Measurements from ENCODE around the gene MT3.
"Not testable (repeated sequence)": the region's sequence is repeated elsewhere in the genome, so short reads cannot be mapped to it uniquely, and the experiment has no call there.

Gene MT3

GRCh38 chr16:56610017-56610608 lies 20.8 kb downstream of the MT3 start:
- no peak for DNase-seq

DNA sequence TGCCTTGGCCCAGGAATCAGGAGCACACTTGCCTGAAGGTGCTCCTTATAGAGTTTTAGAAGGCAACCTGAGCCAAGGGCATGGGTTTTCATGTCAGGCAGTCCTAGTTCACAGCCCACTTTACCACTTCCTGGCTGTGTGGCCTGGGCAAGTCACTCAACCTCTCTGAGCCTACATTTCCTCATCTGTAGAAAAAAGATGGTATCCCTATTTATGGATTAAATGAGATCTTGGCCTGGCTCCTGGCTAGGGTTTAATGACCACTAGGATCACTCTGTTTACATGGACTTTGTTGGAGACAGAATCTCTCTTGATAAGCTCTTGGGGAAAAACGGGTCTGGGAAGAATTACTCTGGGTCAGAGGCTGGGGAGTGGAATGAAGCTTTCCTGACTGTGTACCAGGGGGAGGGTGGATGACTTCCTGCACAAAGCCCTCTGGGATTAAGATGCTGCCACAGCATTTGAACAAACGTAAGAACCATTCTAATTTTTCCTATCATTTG lies 21.3 kb downstream of the MT3 start:
- DNase-seq, result no peak

GRCh38 chr16:56611281-56611833 lies 22.0 kb downstream of the MT3 start:
- DNase-seq, result peak; percentile 22

GRCh38 chr16:56613706-56614105 lies 24.4 kb downstream of the MT3 start:
- DNase-seq, result no peak

- no peak for DNase-seq
Observed at GRCh38 chr16:56614549-56614991, 25.2 kb downstream of the MT3 start.

DNA sequence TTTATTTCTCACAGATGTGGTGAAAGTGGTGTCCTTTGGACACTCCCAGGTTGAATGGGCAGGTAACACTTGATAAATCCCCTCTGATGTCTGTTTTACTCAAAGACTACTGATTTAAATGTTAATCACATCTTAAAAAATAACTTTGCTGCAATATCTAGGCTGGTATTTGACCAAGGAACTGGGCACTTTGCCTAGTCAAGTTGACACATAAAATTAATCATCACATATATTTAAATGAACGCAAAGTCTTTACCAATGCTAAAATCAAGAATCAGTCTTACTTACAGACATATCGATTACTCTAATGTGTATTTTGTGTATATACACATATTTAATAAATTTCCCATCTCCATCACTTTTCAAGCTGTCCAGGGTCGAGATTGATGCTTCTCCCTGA lies 26.0 kb downstream of the MT3 start:
- no peak for DNase-seq

GRCh38 chr16:56616608-56617211 lies 27.4 kb downstream of the MT3 start:
- DNase-seq, result peak; percentile 55

GRCh38 chr16:56617212-56618085 lies 28.1 kb downstream of the MT3 start:
- DNase-seq, result peak; percentile 93

DNA sequence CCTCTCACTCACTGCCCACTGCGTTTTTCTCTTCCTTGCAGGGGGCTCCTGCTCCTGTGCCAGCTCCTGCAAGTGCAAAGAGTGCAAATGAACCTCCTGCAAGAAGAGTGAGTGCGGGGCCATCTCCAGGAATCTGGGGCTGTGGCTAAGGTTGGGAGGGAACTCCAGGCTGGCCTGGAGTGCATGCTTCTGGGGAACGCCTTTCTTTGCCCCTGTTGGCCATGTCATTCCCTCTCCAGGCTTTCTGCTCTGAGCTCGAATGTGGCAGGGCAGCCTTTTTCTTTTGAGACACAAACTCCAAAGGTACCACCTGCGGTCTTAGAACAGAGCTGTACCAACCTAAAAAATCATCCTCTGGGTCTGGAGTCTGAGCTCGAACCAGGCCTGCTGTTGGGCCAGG lies 28.8 kb downstream of the MT3 start:
- DNase-seq, result no peak

DNA sequence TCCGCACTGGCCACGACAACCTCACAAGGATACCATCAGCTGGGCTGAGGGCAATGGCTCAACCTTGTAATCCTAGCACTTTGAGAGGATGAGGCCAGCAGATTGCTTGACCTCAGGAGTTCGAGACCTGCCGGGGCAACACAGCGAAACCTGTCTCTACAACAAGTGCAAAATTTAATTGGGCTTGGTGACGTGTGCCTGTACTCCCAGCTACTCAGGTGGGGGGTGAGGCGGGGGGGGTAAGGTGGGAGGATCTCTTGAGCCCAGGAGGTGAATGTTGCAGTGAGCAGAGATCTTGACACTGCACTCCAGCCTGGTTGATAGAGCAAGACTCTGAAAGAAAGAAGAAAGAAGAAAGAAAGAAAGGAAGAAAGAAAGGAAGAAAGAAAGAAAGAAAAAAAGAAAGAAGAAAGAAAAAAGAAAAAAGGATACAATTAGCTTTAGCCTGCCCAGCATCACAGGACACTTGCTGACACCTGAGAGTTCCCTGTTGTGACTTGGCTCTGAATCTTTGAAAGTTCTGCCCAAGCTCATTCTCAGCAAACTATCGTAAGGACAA lies 31.1 kb downstream of the MT3 start:
- no peak for DNase-seq

DNA sequence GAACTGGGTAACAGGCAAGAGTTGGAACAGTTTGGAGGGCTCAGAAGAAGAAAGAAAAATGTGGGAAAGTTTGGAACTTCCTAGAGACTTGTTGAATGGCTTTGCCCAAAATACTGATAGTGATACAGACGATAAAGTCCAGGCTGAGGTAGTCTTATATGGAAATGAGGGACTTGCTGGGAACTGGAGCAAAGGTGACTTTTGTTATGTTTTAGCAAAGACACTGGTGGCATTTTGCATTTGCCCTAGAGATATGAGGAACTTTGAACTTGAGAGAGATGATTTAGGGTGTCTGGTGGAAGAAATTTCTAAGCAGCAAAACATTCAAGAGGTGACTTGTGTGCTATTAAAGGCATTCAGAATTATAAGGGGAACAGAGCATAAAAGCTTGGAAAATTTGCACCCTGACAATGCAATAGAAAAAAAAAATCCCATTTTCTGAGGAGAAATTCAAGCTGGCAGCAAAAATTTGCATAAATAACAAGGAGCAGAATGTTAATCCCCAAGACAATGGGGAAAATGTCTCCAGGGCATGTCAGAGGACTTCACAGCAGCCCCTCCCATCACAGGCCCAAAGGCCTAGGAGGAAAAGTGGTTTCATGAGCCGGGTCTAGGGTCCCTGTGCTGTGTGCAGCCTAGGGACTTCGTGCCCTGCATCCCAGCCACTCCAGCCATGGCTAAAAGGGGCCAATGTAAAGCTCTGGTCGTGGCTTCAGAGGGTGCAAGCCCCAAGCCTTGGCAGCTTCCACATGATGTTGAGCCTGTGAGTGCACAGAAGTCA lies 32.5 kb downstream of the MT3 start:
- DNase-seq, result not testable (repeated sequence)

- DNase-seq, result not testable (repeated sequence)
Observed at GRCh38 chr16:56623184-56623583, 33.9 kb downstream of the MT3 start.

- DNase-seq, result no peak
Observed at GRCh38 chr16:56623637-56624036, 34.3 kb downstream of the MT3 start.

DNA sequence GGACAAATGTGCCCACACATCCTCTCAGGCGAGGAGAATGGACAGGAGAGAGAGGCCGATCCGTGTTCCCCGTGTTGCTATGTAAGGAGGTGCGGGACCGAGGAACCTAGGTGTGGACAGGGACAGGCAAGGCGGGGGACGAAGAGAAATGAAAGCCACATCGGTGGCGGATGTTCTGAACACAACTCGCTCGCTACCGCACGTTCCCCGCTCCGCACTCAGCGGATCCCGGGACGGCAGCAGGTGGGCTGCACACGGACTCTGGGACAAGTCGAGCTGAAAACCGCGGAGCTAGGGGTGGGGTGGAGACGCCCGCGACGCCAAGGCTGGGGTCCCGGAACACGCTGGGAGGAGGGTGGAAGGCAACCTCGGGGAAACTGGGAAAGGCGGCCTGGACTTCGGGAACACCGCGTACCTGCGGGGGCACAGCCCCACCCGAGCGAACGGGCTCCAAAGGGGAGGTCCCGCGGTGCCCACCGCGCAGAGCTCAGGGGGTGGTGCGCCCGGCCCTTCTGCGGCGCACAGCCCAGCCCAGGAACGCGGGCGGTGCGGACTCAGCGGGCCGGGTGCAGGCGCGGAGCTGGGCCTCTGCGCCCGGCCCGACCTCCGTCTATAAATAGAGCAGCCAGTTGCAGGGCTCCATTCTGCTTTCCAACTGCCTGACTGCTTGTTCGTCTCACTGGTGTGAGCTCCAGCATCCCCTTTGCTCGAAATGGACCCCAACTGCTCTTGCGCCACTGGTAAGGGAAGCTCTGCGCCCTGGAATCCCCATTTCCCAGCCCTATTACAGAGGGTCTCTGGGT lies 36.0 kb downstream of the MT3 start, which contains the start of gene MT1E:
TSS of gene MT1E (plus strand) at position 642 of the 803 bp plus-strand sequence. CDS start at position 713, 71 bp downstream.
- DNase-seq, result peak; percentile 93

- DNase-seq, result peak; percentile 70
Observed at GRCh38 chr16:56625943-56626654, 36.8 kb downstream of the MT3 start.

GRCh38 chr16:56626685-56627084 lies 37.4 kb downstream of the MT3 start:
- no peak for DNase-seq

GRCh38 chr16:56628486-56629350 lies 39.4 kb downstream of the MT3 start:
- no peak for DNase-seq

GRCh38 chr16:56629531-56629930 lies 40.2 kb downstream of the MT3 start:
- DNase-seq, result no peak

DNA sequence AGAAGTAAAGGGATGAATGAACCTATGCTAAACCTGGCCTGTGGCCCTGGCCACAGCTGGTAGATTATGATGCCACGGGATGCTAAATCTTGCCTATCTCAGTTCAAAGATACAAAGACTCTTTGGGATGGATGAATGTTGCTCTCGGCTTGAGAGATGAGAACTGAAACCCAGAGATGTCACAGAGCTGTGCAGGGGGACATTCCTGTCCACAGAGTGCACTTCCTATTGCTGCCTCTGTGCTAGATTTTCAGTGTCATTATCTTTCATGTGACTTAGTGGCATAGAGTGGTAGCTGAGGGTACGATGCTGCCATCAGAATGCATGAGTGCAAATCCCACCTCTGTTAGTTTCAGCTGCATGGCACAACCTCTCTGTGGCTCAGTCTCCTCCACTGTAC lies 40.8 kb downstream of the MT3 start:
- no peak for DNase-seq

GRCh38 chr16:56631197-56631596 lies 41.9 kb downstream of the MT3 start:
- DNase-seq, result no peak
